HEK293 (cell line): Measurements from ENCODE around the gene CDC42SE1.
A peak's percentile ranks its signal among the peaks of the same experiment; 100 is the strongest.

Experiments
- BCL11A ChIP-seq: fragments of 450-650 bp; formaldehyde crosslinking; IDR thresholded peaks from 2 replicates; pipeline ENCODE4 v1.5.1; 2016; ENCODE audit warnings: low read depth, missing biosample characterization, missing genetic modification characterization
- GFI1B ChIP-seq: fragments of 450-650 bp; formaldehyde crosslinking; IDR thresholded peaks from 2 replicates; pipeline ENCODE4 v1.5.1; 2016; ENCODE audit warnings: missing biosample characterization, missing genetic modification characterization
- GLI2 ChIP-seq: fragments of 450-650 bp; formaldehyde crosslinking; IDR thresholded peaks from 2 replicates; pipeline ENCODE4; 2017; ENCODE audit warnings: missing biosample characterization, missing genetic modification characterization, low read depth, borderline replicate concordance
- PRDM2 ChIP-seq: fragments of 450-650 bp; formaldehyde crosslinking; IDR thresholded peaks from 2 replicates; pipeline ENCODE4 v1.5.1; 2016; ENCODE audit warnings: missing biosample characterization, missing genetic modification characterization, borderline replicate concordance
- PRDM4 ChIP-seq: fragments of 450-650 bp; formaldehyde crosslinking; IDR thresholded peaks from 2 replicates; pipeline ENCODE4 v1.5.1; 2017; ENCODE audit warnings: missing biosample characterization, missing genetic modification characterization
- ZBTB1 ChIP-seq: fragments of 450-650 bp; formaldehyde crosslinking; IDR thresholded peaks from 2 replicates; pipeline ENCODE4 v1.5.1; 2016; ENCODE audit warnings: missing biosample characterization, missing genetic modification characterization
- ZNF202 ChIP-seq: fragments of 450-650 bp; formaldehyde crosslinking; IDR thresholded peaks from 2 replicates; pipeline ENCODE4 v1.5.1; 2016; ENCODE audit warnings: missing biosample characterization, missing genetic modification characterization, borderline replicate concordance
- ZNF302 ChIP-seq: fragments of 450-650 bp; formaldehyde crosslinking; IDR thresholded peaks from 2 replicates; pipeline ENCODE4 v1.5.1; 2016; ENCODE audit warnings: missing biosample characterization, missing genetic modification characterization, low read depth
- ZNF394 ChIP-seq: fragments of 450-650 bp; formaldehyde crosslinking; IDR thresholded peaks from 2 replicates; pipeline ENCODE4 v1.5.1; 2016; ENCODE audit warnings: missing biosample characterization, missing genetic modification characterization, mild to moderate bottlenecking, moderate library complexity, borderline replicate concordance
- ZNF404 ChIP-seq: fragments of 450-650 bp; formaldehyde crosslinking; IDR thresholded peaks from 2 replicates; pipeline ENCODE4 v1.5.1; 2017; ENCODE audit warnings: missing biosample characterization, missing genetic modification characterization
- ZNF510 ChIP-seq: fragments of 450-650 bp; formaldehyde crosslinking; IDR thresholded peaks from 2 replicates; pipeline ENCODE4 v1.5.1; 2018; ENCODE audit warnings: mild to moderate bottlenecking, missing genetic modification characterization, missing biosample characterization; ENCODE audit not compliant: insufficient replicate concordance
- ZNF521 ChIP-seq: fragments of 450-650 bp; formaldehyde crosslinking; IDR thresholded peaks from 2 replicates; pipeline ENCODE4 v1.5.1; 2017; ENCODE audit warnings: missing biosample characterization, mild to moderate bottlenecking, missing genetic modification characterization
- ZNF626 ChIP-seq: fragments of 450-650 bp; sonication (Bioruptor Pico); formaldehyde crosslinking; IDR thresholded peaks from 2 replicates; pipeline ENCODE4 v1.5.1; 2018; ENCODE audit warnings: missing biosample characterization, missing genetic modification characterization, inconsistent platforms
- ZNF639 ChIP-seq: fragments of 450-650 bp; formaldehyde crosslinking; IDR thresholded peaks from 2 replicates; pipeline ENCODE4 v1.5.1; 2016; ENCODE audit warnings: missing biosample characterization, missing genetic modification characterization
- ZNF768 ChIP-seq: fragments of 450-650 bp; formaldehyde crosslinking; IDR thresholded peaks from 2 replicates; pipeline ENCODE4 v1.5.1; 2018; ENCODE audit warnings: missing biosample characterization, mild to moderate bottlenecking, missing genetic modification characterization
- TF ChIP-seq, protein P1 (sequence below): fragments of 450-650 bp; formaldehyde crosslinking; IDR thresholded peaks from 2 replicates; pipeline ENCODE4 v1.5.1; 2017; ENCODE audit warnings: missing biosample characterization, missing genetic modification characterization
- TF ChIP-seq, protein P2 (sequence below): fragments of 450-650 bp; formaldehyde crosslinking; IDR thresholded peaks from 2 replicates; pipeline ENCODE4 v1.5.1; 2016; ENCODE audit warnings: missing biosample characterization, missing genetic modification characterization, low read depth
- TF ChIP-seq, protein P3 (sequence below): fragments of 450-650 bp; formaldehyde crosslinking; optimal IDR thresholded peaks from 2 replicates; pipeline ENCODE3; 2016; ENCODE audit warnings: missing biosample characterization, mild to moderate bottlenecking, missing genetic modification characterization
- TF ChIP-seq, protein P4 (sequence below): fragments of 450-650 bp; formaldehyde crosslinking; IDR thresholded peaks from 2 replicates; pipeline ENCODE4; 2016; ENCODE audit warnings: missing biosample characterization, missing genetic modification characterization
- TF ChIP-seq, protein P5 (sequence below): fragments of 450-650 bp; formaldehyde crosslinking; IDR thresholded peaks from 2 replicates; pipeline ENCODE4 v1.5.1; 2016; ENCODE audit warnings: missing biosample characterization, missing genetic modification characterization

CDC42SE1 gene

DNA sequence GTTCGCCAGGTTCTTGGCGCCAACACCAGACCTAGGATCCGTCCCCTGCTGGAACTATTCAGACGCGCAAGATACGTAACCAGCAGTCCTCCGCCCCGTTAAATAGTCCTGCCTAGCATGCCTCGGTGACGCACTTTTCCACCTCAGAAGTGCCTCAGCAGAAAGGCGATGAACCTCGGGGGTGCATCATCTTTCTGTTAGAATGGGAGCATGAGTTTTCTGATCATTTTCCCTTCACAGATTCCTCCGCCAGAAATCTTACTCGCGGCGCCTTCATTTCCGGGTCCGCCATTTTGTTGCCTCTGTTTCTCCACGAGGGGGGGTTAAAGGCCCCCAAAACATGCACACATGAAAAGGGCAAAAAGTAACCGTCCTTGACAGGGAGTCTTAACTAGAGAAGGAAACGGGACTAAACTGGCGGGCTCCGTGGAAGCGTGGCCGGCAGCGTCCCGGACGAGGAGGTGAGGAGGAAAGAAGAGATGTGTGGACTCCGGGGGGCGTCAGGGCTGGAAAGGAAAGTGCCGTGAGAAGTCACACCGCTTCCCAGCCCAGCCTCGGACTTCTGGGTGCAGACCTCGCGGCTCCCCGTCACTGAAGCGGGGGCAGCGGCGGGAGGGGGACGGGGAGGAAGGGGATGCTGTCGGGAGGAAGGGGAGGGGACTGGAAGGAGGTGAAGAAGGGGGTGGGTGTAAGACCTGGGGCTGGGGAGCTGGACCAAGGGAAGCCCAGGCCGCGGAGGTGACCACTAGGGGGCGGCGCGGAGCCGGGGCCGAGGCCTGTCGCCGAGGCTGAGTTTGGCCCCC lies 11.3 kb upstream of the CDC42SE1 start, which contains the start of gene GABPB2 (continued):
- TF ChIP-seq PRDM2 (tag by site-specific recombination) (no peak), ZNF404 (tag by site-specific recombination) (no peak), GLI2 (tag by site-specific recombination) (no peak; the same call in 1 of the 2 replicates), ZNF394 (peak; percentile 89), GFI1B (tag by site-specific recombination) (peak; percentile 82; the same call in 1 of the 2 replicates), ZNF626 (tag by site-specific recombination) (no peak; the same call in 1 of the 2 replicates), PRDM4 (tag by site-specific recombination) (peak; percentile 76), ZNF302 (tag by site-specific recombination) (0 out of 2 replicates have a peak, but pooled peaks have one; percentile 11), BCL11A (tag by site-specific recombination) (peak; percentile 91), ZNF768 (tag by site-specific recombination) (peak; percentile 72; the same call in 1 of the 2 replicates), ZBTB1 (no peak), ZNF202 (tag by site-specific recombination) (no peak; the same call in 1 of the 2 replicates), ZNF521 (no peak), ZNF639 (tag by site-specific recombination) (peak; percentile 99), ZNF510 (peak; percentile 65)
- TF ChIP-seq, protein P1, sequence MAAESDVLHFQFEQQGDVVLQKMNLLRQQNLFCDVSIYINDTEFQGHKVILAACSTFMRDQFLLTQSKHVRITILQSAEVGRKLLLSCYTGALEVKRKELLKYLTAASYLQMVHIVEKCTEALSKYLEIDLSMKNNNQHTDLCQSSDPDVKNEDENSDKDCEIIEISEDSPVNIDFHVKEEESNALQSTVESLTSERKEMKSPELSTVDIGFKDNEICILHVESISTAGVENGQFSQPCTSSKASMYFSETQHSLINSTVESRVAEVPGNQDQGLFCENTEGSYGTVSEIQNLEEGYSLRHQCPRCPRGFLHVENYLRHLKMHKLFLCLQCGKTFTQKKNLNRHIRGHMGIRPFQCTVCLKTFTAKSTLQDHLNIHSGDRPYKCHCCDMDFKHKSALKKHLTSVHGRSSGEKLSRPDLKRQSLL (tag by site-specific recombination): peak; percentile 78
- TF ChIP-seq, protein P2, sequence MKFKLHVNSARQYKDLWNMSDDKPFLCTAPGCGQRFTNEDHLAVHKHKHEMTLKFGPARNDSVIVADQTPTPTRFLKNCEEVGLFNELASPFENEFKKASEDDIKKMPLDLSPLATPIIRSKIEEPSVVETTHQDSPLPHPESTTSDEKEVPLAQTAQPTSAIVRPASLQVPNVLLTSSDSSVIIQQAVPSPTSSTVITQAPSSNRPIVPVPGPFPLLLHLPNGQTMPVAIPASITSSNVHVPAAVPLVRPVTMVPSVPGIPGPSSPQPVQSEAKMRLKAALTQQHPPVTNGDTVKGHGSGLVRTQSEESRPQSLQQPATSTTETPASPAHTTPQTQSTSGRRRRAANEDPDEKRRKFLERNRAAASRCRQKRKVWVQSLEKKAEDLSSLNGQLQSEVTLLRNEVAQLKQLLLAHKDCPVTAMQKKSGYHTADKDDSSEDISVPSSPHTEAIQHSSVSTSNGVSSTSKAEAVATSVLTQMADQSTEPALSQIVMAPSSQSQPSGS (tag by site-specific recombination): peak; percentile 90
- TF ChIP-seq, protein P3, sequence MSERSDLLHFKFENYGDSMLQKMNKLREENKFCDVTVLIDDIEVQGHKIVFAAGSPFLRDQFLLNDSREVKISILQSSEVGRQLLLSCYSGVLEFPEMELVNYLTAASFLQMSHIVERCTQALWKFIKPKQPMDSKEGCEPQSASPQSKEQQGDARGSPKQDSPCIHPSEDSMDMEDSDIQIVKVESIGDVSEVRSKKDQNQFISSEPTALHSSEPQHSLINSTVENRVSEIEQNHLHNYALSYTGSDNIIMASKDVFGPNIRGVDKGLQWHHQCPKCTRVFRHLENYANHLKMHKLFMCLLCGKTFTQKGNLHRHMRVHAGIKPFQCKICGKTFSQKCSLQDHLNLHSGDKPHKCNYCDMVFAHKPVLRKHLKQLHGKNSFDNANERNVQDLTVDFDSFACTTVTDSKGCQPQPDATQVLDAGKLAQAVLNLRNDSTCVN (tag by site-specific recombination): peak; percentile 60
- TF ChIP-seq, protein P4, sequence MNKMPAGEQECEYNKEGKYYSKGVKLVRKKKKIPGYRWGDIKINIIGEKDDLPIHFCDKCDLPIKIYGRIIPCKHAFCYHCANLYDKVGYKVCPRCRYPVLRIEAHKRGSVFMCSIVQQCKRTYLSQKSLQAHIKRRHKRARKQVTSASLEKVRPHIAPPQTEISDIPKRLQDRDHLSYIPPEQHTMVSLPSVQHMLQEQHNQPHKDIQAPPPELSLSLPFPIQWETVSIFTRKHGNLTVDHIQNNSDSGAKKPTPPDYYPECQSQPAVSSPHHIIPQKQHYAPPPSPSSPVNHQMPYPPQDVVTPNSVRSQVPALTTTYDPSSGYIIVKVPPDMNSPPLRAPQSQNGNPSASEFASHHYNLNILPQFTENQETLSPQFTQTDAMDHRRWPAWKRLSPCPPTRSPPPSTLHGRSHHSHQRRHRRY (tag by site-specific recombination): no peak
- TF ChIP-seq, protein P5, sequence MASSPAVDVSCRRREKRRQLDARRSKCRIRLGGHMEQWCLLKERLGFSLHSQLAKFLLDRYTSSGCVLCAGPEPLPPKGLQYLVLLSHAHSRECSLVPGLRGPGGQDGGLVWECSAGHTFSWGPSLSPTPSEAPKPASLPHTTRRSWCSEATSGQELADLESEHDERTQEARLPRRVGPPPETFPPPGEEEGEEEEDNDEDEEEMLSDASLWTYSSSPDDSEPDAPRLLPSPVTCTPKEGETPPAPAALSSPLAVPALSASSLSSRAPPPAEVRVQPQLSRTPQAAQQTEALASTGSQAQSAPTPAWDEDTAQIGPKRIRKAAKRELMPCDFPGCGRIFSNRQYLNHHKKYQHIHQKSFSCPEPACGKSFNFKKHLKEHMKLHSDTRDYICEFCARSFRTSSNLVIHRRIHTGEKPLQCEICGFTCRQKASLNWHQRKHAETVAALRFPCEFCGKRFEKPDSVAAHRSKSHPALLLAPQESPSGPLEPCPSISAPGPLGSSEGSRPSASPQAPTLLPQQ (tag by site-specific recombination): peak; percentile 95
